HG03354 (cell line): Measurements from ENCODE around the gene HS3ST4.

Source experiments
- ATAC-seq: cut with Tn5 transposase; IDR thresholded peaks from one replicate; pipeline ENCODE4 v1.9.1; 2021; ENCODE audit warnings: mild to moderate bottlenecking; ENCODE audit not compliant: unreplicated experiment, poor library complexity, severe bottlenecking

Gene HS3ST4

DNA sequence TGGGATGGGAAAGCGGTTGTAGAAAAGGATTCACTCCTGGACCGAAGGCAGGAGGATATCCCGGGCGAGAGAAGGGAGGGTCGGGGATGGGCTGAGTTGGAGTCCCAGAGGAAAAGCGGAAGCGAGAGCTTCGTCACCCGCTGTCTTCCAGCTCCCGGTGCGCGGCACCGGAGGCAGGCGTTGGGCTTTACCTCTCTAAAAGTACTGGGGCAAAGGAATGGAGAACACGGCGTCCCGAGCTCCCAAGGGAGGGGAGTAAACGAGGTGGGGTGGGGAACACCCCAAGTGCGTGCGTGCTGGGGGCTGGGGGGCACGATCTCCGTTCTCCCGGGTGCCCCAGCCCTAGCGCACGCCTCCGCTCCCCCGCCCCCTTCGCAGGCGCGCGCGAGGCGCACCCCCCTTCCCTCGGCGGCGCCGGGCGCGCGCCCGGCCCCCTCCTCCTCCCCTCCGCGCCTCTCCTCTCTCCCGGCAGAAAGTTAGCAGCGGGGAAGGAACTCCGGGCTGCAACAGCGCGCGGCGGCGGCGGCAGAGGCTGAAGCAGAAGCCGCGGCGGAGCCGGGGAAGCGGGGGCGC is at the start of gene HS3ST4:
TSS of gene HS3ST4 (plus strand) at position 441 of the 573 bp plus-strand sequence.
- ATAC-seq, result no peak

DNA sequence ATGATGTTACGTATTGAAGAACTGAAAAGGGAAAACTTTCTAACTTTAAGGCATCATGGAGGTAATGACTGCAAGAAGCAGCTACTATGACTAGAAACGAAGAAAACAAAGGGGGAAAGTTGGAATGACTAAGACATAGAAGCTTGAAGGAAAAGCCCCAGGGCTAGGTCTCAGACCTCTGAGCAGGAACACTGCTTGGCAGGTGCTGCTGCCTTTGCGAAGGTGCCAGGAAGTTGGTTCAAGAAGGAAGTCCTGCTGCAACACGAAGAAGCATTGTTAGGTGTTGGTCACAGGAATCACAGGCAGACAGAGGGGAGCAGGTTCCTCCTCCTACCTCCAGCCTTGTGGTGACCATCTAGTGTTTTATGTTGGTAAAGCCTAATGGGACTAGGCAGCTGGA is 48.1 kb upstream of the HS3ST4 start:
- no peak for ATAC-seq

DNA sequence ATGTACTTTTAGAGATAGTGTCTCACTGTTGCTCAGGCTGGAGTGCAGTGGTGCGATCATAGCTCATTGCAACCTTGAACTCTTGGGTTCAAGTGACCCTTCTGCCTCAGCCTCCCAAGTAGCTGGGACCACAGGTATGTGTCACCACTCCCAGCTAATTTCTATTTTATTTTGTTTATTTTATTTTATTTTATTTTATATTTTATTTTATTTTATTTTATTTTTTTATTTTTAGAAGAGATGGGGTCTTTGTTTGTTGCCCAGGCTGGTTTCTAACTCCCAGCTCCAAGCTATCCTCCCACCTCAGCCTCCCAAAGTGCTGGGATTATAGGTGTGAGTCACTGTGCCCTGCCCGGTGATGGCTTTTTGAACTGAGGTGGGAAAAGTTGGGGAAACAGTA is 35.1 kb upstream of the HS3ST4 start:
- no peak for ATAC-seq

DNA sequence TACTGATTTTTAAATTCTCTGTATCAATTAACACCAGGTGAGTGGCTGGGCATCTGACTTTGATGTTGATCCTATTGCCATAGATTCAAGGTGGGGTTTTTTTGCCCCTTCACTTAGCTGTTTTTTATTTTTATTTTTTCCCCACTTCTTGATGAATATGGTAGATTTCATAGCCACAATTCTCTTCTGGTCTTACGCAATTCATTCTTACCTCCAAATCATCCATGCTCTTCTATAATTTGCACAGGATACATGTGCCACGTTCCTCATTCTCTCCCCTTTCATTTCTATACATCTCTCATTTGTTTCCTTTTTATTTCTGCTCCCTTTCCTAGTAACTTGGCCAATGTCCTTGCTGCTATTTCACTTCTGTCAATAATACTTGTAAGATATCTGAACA is 14.9 kb upstream of the HS3ST4 start:
- ATAC-seq, result no peak

DNA sequence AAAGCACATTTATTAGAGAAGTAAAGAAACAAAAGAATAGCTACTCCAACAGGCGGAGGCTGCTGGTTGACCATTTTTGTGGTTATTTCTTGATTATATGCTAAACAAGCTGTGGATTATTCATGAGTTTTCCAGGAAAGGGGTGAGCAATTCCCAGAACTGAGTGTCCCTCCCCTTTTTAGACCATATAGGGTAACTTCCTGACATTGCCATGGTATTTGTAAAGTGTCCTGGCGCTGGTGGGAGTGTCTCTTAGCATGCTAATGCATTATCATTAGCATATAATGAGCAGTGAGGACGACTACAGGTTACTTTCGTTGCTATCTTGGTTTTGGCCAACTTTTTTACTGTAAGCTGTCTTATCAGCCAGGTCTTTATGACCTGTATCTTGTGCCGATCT is 12.2 kb upstream of the HS3ST4 start:
- no peak for ATAC-seq

DNA sequence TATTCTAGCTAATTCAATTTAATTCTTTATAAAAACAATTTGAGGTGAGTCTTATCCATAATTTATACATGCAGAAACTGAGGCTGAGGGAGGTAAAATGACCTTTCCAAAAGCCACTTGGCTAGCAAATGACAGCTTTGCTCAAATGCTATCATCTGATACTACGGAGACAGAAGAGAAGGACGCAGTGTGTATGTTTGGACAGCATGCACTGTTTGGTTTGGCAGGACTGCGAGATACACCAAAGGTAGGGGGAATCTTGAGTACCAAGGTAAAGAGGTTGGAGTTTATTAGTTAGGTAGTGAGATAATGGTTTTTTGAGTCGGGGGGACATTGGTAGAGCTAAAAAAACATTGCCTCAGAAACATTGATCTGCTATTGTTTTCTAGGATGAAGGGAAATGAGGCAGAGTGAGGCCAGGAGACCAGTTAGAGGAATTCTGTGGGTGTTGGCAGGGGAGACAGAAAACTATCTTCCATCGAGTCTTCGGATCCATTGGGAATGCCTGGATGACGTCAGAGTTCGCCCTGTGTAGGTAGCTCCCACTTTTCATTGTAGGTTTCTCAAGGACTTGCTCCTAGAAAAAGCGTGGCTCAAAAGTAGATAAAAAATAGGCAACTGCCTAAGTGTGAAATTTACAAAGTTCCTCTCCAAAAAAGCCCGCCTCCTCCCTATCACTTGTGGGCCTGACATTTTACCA is 2.5 kb upstream of the HS3ST4 start:
- no peak for ATAC-seq

DNA sequence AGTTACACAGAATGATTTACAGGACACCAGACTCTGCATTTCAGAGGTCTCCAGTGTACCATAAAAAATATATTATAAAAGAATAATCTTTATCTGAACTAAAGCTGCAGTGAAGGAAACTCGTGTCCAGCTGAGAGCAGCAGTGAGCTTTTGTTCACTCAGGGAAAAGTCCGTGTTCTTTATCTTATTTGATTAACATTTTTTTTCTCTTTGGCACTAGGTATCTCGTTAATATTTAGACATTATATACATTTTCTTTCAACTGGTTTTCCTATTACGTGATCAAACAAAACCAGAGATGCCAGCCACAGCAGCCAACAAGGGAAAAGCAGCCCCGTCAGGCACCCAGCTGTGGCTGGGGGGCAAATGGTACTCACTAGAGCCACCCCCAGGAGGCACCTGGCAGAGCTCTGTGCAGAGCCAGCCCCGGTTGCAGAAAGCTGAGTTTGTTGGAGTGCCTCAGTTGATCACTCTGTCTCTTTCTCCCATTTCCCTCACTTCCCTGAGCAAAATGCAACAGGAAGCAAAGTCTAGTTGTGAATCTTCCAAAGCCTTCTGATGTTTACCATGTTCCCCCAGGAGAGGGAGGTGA is 1.1 kb upstream of the HS3ST4 start:
- ATAC-seq, result no peak

DNA sequence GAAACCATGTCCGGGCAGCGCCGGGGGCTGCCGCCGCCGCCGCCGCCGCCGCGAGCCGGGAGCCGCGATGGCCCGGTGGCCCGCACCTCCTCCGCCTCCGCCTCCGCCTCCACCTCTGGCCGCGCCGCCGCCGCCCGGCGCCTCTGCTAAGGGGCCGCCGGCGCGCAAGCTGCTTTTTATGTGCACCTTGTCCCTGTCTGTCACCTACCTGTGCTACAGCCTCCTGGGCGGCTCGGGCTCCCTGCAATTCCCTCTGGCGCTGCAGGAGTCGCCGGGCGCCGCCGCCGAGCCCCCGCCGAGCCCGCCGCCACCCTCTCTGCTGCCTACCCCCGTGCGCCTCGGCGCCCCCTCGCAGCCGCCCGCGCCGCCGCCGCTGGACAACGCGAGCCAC is 587 bp downstream of the HS3ST4 start:
- ATAC-seq, result no peak

DNA sequence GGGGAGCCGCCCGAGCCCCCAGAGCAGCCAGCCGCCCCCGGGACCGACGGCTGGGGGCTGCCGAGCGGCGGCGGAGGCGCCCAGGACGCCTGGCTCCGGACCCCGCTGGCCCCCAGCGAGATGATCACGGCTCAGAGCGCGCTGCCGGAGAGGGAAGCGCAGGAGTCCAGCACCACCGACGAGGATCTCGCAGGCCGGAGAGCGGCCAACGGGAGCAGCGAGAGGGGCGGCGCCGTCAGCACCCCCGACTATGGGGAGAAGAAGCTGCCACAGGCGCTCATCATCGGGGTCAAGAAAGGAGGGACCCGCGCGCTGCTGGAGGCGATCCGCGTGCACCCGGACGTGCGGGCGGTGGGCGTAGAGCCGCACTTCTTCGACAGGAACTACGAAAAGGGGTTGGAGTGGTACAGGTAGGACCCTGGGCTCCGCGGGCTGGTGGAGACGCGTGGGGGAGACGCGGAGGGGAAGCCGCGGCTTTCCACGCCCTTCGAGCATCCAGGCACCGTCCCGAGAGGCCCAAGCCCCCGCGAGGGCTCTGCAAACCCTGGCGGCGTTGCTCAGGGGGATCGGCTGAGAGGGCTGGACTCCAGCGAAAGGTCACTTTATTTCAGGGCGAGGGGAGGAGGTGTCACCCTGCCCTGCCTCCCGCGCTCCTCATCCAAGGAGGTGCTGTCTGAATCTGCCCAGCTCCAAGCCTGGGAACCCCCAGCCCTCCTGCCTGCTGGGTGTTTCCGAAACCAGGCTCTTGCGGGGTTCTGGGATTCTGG is 1.2 kb downstream of the HS3ST4 start:
- ATAC-seq, result no peak

DNA sequence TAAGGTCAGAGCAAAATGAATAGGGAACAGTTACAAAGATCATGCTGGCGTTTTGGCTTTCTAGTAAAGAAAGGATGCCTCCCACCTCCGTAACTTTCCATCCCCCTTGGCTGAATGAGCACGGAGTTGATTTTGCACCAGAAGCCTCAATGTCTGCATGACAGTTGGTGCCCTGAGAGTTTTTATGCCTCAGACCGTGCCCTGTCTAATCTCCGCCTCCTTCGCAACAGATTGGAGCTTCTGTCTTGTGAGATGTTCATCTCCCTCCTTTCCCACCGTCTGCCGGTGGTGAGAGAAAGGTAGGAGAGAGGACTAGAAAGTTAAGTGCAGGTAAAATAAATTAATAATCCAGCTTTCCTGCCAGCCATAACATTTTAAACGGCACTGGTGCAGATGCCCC is 1.9 kb downstream of the HS3ST4 start:
- ATAC-seq, result no peak

DNA sequence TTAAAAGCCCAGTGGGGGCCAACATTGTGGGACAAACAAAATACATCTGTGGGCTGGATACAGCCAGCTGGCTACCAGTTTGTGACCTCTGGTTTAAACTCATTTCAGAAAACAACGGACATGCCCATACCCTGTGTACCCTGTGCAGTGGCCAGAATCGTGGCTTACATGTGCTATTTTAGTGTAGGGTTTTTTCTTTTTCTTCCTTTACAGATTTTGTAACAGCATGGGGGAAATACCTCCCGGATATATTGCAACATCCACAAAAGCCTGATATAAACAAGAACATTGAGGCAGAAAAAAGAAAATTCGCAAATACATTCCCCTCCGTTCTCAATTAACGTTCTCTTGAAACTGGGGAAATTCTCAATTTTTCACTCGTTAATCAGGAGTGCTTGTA is 7.3 kb downstream of the HS3ST4 start:
- no peak for ATAC-seq

DNA sequence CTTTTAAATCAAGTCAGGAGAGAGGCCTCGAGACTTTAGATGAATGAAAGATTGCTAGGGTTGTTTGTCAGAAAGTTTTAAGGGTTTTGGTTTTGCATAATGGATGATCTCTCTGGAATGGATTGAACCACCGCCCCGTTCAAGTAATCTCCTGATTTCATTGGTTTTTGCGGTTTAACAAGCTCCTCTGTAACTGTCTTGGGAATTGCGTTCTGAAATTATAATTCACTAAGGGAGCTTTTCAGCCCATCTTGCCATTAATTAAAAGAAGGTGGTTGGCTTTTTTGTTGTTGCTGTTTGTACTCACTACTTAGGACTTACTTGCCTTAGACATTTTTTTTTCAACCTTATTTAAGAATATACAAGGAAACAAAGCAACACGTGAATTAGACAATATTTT is 8.8 kb downstream of the HS3ST4 start:
- no peak for ATAC-seq

DNA sequence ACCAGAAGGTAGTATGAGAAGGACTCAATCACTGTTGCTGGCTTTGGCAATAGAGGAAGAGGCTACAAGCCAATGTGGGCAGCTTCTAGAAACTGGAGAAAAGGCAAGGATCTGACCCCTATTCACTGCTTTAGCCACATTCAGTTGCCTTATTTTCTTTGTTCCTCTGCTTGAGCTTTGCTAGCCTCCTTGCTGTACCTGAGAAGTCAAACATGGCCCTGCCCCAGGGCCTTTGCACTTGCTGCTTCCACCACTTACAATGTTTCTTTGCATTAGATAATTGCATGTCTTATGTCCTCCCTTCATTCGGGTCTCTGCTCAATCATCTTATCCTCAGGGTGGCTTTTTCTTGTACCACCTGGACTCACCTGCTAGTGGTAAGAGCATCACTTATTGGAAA is 15.8 kb downstream of the HS3ST4 start:
- no peak for ATAC-seq

DNA sequence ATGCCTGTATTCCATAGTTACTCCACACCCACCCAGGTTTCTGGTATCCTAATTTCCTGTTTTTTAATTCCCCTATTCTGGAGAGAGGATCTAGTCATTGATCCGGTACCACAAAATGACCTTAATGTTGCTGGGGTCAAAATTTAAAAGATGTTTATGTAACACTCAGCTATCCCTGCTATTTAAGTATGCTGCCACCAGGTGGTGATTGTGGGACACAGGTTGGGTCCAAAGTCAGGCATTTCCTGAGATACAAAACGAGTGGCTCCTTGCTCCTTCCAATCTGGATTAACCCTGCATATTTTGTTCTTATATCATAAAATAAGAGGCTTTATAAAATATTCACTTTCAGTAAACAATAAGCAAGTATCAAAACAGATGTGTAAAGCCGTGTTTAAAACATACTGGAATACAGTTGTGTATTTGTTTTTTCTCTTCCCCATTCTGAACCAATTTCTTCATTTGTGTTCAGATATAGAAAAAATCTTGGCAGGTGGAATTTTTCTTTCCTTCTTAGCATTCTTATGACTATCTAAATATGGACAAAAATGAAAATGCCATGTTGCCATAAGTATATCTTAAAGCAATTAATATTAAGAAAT is 16.3 kb downstream of the HS3ST4 start:
- no peak for ATAC-seq

DNA sequence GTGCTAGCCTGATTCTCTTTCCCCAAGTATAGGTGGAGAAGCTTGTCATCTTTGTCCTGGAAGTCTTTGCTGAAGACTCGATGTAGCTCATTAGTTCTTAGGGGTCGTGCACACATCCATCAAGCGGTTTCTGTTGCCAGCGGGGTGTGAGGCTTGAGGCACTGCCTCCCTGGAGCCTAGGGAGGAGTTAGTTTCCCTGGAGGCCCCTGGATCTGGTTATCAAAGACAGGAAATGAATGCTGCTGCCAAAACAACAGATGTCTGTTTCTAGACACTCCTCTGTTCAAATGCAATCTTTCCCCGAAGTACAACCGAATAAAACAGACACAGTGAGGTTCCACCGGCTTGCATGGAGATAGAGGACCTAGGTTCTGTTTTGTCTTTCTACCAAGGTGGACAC is 17.5 kb downstream of the HS3ST4 start:
- no peak for ATAC-seq

DNA sequence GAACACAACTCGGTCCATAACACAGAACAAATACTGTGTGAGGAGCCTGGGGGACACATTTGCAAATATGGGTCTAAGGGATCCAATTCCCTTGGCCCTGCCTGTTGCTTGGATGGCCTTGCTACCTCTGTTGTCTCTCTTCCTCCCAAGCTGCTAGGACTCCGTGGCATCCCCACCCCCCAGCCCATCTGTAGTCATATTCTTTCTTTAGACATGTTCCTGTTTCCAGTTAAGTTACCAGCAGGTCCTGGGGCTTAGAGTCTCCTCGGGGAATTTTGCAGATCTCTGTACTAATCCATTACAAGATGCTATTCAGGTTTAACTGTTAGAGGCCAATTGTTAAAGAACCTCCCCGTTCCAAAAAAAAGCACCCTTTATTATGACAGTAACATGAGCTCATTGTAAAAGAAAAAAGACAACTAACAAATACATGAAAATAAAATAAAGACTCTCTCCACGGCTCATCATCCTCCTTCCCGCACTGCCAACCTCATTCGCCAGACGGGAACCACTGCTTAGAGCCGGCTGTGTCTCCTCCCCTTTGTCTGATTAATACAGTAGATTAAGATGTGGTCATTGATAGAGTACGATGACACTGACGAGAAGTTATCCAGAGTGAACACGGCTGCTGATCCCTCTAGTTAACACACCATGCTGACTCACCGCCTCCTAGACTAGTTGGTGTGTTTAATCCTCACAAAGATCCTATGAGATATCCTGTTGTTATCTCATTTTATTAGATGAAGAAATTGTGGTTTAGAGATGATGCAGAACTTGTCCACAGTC is 22.2 kb downstream of the HS3ST4 start:
- ATAC-seq, result no peak

DNA sequence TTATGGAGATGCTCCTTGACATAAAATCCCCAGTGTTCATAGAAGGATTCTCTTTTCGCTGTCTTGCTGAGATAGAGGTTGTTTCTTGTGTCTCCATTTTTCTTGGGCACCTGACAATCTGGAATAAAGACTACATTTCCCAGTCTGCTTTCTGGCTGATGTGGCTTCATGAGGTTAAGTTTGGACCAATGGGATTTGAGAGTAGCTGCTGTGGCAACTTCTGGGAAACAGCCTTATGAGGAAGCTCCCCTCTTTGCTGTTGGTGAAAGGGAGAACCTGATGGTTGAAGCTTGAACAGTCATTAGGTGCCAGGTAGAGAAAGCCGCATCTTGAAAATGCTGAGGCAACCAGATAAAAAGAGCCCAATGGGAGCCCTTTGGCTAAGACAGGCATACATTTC is 24.4 kb downstream of the HS3ST4 start:
- no peak for ATAC-seq

DNA sequence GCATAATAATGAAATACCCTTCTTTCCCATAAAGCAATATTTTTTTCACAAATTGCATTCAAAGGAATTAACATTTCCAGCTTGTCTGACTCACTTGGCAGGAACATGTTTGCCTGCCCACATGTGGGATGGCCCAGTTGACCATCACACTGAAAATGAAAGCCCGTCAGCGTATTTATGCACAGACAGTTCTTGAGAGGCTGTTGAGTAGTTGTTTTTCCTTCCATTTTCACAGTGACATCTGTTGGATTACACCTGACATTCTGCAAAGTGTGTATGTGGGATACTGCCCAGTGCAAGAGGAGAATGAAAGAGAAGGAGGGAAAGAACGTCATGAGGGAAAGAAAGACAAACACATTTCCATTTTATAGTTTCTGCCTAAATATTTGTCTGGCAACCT is 29.7 kb downstream of the HS3ST4 start:
- ATAC-seq, result no peak

DNA sequence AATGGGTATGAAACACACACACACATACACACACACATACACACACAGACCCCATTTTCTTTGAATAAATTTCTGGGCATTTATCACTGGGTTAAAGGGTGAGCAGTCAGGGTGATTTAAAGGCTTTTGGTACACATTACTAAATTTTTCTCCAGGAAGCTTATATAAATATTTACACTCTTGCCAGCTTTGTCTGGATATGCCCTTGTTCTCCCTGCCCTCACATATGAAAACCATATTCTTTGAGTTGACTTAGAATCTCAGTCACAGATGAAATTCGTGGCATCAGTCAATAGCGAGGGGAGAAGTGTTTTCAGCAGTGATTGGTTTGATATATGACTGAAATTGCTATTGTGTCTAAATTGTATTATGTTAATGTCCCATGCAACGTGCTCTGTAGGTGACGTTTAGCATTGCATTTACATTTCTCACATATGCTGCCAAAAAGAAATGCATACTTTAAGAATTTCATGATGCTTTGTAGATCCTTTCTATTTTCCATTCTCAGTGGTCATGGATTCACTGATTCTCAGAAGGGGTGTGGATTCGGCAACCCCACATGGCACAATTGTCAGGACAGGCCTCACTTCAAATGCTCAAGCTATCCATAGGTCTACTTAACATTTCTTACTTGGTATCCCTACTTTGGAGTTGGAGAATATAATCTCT is 34.8 kb downstream of the HS3ST4 start:
- no peak for ATAC-seq
